SH-SY5Y (cell line): ENCODE measurements around the gene TREML1.

Source experiments
- GATA2 ChIP-seq: IDR thresholded peaks from 2 replicates; pipeline ENCODE4 v1.6.1; 2011; ENCODE audit warnings: mild to moderate bottlenecking, low read depth, low read length
- GATA3 ChIP-seq: IDR thresholded peaks from 2 replicates; pipeline ENCODE4 v1.6.1; 2011; ENCODE audit warnings: low read depth, mild to moderate bottlenecking, low read length, moderate library complexity

GRCh38 chr6:41100871-41101287 is 53.3 kb downstream of the TREML1 start:
- TF ChIP-seq GATA3 (no peak), GATA2 (no peak)
